HG03139 (cell line): ENCODE measurements around the gene TRIM5.

ENCODE experiments used
- ATAC-seq: cut with Tn5 transposase; IDR thresholded peaks from one replicate; pipeline ENCODE4 v1.9.1; 2021; ENCODE audit not compliant: unreplicated experiment

TRIM5 gene

GRCh38 chr11:5626196-5626595 is 58.7 kb downstream of the TRIM5 start:
- no peak for ATAC-seq

- no peak for ATAC-seq
These were observed 59.6 kb downstream of the TRIM5 start for GRCh38 chr11:5625281-5625680.

- peak; percentile 97 for ATAC-seq
These were observed 60.2 kb downstream of the TRIM5 start, which contains the start of gene TRIM34 for GRCh38 chr11:5624489-5625279. Gene TRIM34 (plus strand): TSS chr11:5625001. CDS start chr11:5632332, 7,331 bp downstream.

GRCh38 chr11:5622802-5623201 is 62.1 kb downstream of the TRIM5 start:
- ATAC-seq, result no peak

- no peak for ATAC-seq
These were observed 63.3 kb downstream of the TRIM5 start for GRCh38 chr11:5621580-5621979.

GRCh38 chr11:5620651-5621521 is 64.0 kb downstream of the TRIM5 start:
- no peak for ATAC-seq

GRCh38 chr11:5618807-5619206 is 66.1 kb downstream of the TRIM5 start:
- ATAC-seq, result no peak
